ENCODE measurements around the gene RBBP8NL. TPM values are rescaled to one million over a fixed set of nuclear protein-coding genes. Genes with fewer than 3 reads are reported as not detected.
A peak's percentile ranks its signal among the peaks of the same experiment; 100 is the strongest.

RBBP8NL gene
- total and polyA plus RNA-seq, 4 donors: under 0.01 to 0.14 TPM; not detected in 2

DNA sequence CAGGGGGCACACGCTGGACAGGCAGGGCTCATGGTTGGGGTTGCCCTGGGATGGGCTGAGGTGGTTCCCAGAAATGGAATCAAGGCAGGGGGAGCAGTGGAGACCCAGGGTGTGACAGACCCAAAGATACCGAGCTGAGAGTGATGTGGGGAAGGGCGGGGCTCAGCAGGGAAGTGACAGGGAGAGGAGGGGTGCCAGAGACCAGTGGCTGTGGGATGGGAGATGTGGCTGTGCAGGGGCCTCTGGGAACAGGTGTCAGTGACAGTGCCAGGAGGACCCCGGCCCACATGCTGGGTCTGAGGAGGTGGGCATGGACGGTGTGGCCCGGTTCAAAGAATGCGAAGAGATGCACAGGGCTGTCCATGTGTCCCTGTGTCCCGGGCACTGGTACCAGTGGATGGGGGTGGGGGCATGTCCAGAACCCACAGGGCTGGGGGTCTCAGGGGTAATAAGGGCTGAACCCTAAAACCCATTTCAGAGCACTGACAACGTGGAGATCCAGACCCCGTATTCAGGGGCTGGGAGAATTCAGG lies 21.3 kb downstream of the RBBP8NL start (continued):
- no peak for TF ChIP-seq HNF4A (conservative IDR thresholded peaks at IDR 0.05)

DNA sequence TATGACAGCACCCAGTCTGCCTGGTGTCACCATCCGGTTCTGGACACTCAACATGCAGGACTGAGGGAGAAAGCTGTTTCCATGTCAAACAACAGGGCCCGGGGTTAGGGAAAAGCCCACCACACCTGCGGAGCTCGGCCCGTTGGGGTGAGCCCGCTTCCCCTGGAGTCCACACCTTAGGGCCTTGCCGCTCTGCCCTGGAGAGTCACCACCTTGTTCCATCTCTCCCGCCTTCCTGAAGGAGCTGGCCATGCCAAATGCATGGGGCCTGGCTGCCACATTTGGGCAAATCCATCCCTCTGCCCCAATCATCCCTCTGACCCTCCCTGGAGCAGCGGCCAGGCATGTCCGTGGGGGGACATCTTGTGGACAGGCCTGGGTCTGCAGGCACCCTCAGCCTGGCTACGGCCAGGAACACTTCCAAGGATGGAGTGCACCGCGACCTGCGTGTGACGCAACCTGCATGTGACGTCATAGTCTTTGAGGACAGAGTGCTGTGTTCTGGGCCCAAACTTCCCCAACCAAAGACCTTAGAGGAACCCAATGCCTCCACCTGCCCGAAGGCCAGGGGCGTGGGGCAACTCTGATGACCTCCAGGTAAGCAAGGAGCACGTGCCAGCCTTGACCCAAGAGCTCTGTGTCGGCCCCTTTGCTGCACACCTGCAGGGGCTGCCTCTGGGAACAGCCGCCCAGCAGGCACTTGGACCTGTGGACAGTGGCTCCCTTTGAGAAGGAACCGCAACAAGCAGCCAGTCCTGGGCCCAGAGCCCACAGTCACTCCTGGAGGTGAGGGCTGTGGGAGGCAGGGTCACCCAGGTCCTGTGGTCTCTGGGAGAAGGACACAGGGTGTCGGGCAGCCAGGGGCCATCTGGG lies 22.0 kb downstream of the RBBP8NL start:
- no peaks in the 10 kb centered on the region for H3K27me3 ChIP-seq (ENCODE audit: control insufficient read depth in 4 of 4, insufficient read depth in 4 of 4, low read length in 3 of 4)
- H3K9me3 ChIP-seq (ENCODE audit: control insufficient read depth in 4 of 4, low read length in 3 of 4): no peaks in the 10 kb centered on the region
- 66% methylated on average over 23 of the region's 23 CpGs for WGBS
- peaks cover 13 to 33% (median 20%) of the 10 kb centered on the region in 4 donors for H3K4me1 ChIP-seq (ENCODE audit: control insufficient read depth in 4 of 4, insufficient read depth in 4 of 4, low read length in 3 of 4)
- no peak overlapping the region for H3K27ac ChIP-seq (ENCODE audit: low read depth in 1 of 2, low read length in 2 of 2)
- no peak overlapping the region for H3K4me3 ChIP-seq (ENCODE audit: low read depth in 1 of 3, low read length in 3 of 3)
- TF ChIP-seq RAD21 (IDR thresholded peaks at IDR 0.05) (peak in 1 of 2 donors; percentile 82), FOXA2 (IDR thresholded peaks at IDR 0.05) (no peak), CTCF (IDR thresholded peaks at IDR 0.05; ENCODE audit: low read depth, low read length, missing input control) (peak; percentile 40), HNF4A (conservative IDR thresholded peaks at IDR 0.05) (no peak)
- H3K9ac ChIP-seq (ENCODE audit: low read depth in 1 of 2, low read length in 2 of 2): no peak overlapping the region
- no peaks in the 10 kb centered on the region for H3K36me3 ChIP-seq (ENCODE audit: control insufficient read depth in 4 of 4, insufficient read depth in 3 of 4, low read depth in 1 of 4, low read length in 3 of 4)
- no peak for DNase-seq (ENCODE audit: low spot score)

GRCh38 chr20:62404761-62405107 lies 22.6 kb downstream of the RBBP8NL start:
- no peaks in the 10 kb centered on the region for H3K9me3 ChIP-seq (ENCODE audit: control insufficient read depth in 4 of 4, low read length in 3 of 4)
- DNase-seq (ENCODE audit: low spot score): no peak
- TF ChIP-seq FOXA1 (IDR thresholded peaks at IDR 0.05) (no peak), CTCF (IDR thresholded peaks at IDR 0.05; ENCODE audit: low read depth, low read length, missing input control) (no peak), RAD21 (IDR thresholded peaks at IDR 0.05) (no peak), EGR1 (IDR thresholded peaks at IDR 0.05; ENCODE audit: low read depth in 2 of 2) (no peak), TAF1 (conservative IDR thresholded peaks at IDR 0.05) (no peak), RXRA (IDR thresholded peaks at IDR 0.05) (no peak)
- no peak overlapping the region for H3K9ac ChIP-seq (ENCODE audit: low read depth in 1 of 2, low read length in 2 of 2)
- H3K27me3 ChIP-seq (ENCODE audit: control insufficient read depth in 4 of 4, insufficient read depth in 4 of 4, low read length in 3 of 4): no peaks in the 10 kb centered on the region
- no peaks in the 10 kb centered on the region for H3K36me3 ChIP-seq (ENCODE audit: control insufficient read depth in 4 of 4, insufficient read depth in 3 of 4, low read depth in 1 of 4, low read length in 3 of 4)
- no peak overlapping the region for H3K4me3 ChIP-seq (ENCODE audit: low read depth in 1 of 3, low read length in 3 of 3)
- WGBS: 97% methylated on average over 12 of the region's 12 CpGs
- peaks cover 13 to 27% (median 18%) of the 10 kb centered on the region in 4 donors for H3K4me1 ChIP-seq (ENCODE audit: control insufficient read depth in 4 of 4, insufficient read depth in 4 of 4, low read length in 3 of 4)
- no peak overlapping the region for H3K27ac ChIP-seq (ENCODE audit: low read depth in 1 of 2, low read length in 2 of 2)

DNA sequence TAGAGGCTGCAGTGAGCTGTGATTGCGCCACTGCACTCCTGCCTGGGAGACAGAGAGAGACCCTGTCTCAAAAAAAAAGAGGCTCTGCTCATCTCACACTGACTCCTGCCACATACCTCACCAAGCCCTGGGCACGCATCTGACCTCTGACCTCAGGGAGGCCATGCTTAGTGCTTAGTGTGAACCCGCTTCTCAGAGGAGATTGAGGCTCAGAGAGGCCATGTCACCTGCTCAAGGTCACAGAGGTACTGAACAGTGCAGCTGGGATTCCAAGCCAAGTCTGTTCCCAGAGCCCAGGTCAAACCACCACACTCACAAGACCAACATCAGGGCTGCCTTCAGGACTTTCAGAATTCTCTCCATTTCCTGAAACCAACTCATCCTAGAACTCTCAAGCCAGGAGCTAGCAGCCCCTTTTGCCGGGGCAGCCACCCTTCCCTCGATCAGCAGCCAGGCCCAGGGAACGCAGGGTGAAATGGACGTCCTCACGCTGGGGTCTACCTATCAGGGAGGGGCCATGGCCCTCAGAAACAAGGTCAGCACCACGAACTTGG lies 23.1 kb downstream of the RBBP8NL start:
- Histone ChIP-seq H3K36me3 (ENCODE audit: control insufficient read depth in 4 of 4, insufficient read depth in 3 of 4, low read depth in 1 of 4, low read length in 3 of 4) (no peaks in the 10 kb centered on the region), H3K9ac (ENCODE audit: low read depth in 1 of 2, low read length in 2 of 2) (no peak overlapping the region), H3K4me3 (ENCODE audit: low read depth in 1 of 3, low read length in 3 of 3) (no peak overlapping the region), H3K4me1 (ENCODE audit: control insufficient read depth in 4 of 4, insufficient read depth in 4 of 4, low read length in 3 of 4) (peaks cover 12 to 24% (median 18%) of the 10 kb centered on the region in 4 donors), H3K27ac (ENCODE audit: low read depth in 1 of 2, low read length in 2 of 2) (no peak overlapping the region), H3K27me3 (ENCODE audit: control insufficient read depth in 4 of 4, insufficient read depth in 4 of 4, low read length in 3 of 4) (no peaks in the 10 kb centered on the region), H3K9me3 (ENCODE audit: control insufficient read depth in 4 of 4, low read length in 3 of 4) (no peaks in the 10 kb centered on the region)
- DNase-seq (ENCODE audit: low spot score): no peak
- 94% methylated on average over 9 of the region's 9 CpGs for WGBS
- TF ChIP-seq SP1 (IDR thresholded peaks at IDR 0.05): no peak
- TF ChIP-seq ATF3 (IDR thresholded peaks at IDR 0.05): no peak
- TF ChIP-seq FOXA1 (IDR thresholded peaks at IDR 0.05): no peak
- TF ChIP-seq EGR1 (IDR thresholded peaks at IDR 0.05; ENCODE audit: low read depth in 2 of 2): no peak
- TF ChIP-seq GABPA (IDR thresholded peaks at IDR 0.05 in 1 of 2, conservative IDR thresholded peaks at IDR 0.05 in 1 of 2): no peak
- no peak for TF ChIP-seq REST (IDR thresholded peaks at IDR 0.05)
- TF ChIP-seq YY1 (IDR thresholded peaks at IDR 0.05): no peak
- no peak for TF ChIP-seq TAF1 (conservative IDR thresholded peaks at IDR 0.05)
